Dermis blood vessel endothelial cell (primary cell): Measurements from ENCODE around the gene ZC3H13. TPM values are rescaled to one million over a fixed set of nuclear protein-coding genes. Genes with fewer than 3 reads are reported as not detected.

ENCODE experiments used
- DNase-seq: peaks from one replicate; pipeline ENCODE4 v3.0.0; 2010
- total RNA-seq: library from RNA; depleted of rRNA; stranded (reverse); fragments of >200 nt; gene quantifications from 2 replicates; pipeline ENCODE4 v1.2.3, GENCODE V29; 2014

The ZC3H13 gene
- total RNA-seq, 1 donor from 2014 or later: 14.1 TPM

DNA sequence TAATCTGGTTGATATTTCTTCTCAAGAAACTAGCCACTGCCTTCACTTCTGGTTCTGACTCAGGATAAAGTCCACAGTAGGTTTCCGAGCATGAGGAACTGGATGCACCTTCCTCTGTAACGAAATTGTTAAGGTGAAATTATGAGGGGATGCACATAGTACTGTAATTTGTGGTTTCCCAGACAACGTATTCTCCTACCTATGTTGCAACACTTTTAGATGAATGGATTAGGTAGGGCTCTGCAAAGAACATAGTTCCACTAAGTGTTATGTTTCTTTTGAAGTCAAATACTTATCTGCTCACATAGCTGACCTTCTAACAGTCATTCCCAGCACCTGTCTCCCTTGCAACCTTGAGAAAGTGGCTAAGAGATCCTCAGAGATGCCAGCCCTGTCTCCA, 5.7 kb upstream of the ZC3H13 start:
- DNase-seq: no peak

DNA sequence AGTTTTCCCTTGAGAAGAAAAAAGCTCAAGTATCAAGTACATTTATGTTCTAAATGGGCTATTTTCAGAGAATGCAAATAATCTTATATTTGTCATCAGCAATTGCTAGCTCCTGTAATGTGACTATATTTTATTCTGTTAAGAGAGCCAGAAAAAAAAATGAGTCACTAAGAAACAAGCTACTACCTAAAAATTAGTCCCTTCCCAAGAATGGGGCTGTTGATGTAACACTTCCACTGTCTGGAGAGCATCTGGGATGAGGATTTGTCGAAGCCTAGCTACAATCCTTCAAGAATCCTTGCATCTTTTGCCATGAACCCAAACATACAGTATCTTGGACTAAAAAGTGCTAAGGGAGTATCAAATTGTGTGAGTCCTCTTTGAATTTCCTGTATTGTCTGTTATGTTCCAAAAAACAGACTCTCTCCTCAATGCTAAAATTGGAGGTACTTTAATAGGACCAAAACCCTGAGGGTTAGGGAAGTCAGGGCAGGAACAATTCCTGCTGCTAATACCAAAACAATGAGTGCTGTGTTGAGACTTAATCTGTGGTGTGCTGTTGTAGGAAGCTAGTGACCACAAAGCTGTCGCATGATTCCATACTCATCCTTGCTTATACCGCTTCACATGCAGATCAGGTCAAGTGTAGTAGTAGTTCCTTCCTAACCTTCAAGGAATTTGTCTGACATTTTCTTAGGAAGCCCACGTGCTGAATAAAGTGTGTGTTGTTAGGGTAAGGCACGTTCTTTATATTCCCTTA, 4.9 kb upstream of the ZC3H13 start:
- no peak for DNase-seq

DNA sequence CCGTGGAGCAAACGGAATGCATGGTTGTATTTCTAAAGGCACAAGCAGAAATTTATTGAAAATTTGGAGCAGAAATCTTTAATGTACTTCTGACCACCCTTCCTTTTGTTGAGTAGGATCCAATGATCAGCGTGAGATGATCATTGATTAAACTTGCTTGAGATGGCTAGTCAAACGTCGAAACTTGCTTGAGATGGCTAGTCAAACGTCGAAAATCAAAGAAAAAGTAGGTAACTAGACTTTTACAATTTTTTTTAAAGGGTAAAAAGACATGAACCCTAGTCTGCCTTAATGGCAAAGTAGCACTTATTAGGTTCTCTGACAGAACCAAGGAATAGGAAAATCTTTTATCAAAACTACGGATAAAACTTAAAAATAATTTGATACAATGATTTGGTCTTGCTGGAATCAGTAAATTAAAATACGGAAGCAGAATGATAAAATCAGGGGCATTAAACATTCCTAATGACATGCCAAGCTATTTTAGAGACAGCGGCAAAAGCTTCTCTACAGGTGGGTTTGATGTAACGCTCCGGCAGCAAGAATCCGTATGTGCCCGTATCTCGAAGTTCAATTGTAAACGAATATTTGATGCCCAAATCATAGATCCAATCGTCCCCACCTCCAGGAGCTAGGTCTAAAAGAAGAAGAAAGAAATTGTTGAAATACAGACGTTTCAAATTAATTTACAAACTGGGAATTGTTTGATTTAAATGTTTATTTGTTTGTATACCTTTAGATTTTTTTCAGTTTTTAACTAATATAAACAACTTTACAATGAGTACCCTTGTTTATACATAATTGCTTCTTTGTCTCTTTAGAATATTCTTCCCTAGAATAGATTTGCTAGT, 841 bp upstream of the ZC3H13 start:
- DNase-seq: peak; percentile 2

DNA sequence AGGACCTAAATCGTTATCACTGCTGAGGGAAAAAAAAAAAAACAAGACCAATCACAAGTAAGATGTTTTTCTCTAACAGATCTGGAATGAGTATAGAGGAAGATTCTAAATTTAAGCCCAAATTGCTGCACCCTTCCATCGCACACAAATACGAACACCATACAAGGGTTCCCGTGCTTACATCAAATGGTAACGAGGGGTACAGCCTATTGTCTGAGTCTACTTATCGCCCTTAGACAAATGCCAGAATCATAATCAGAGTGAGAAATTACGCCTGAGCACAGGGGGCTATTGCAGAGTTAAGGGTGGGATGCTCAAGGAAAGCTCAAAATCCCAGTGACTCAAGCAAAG, 603 bp downstream of the ZC3H13 start:
- no peak for DNase-seq

DNA sequence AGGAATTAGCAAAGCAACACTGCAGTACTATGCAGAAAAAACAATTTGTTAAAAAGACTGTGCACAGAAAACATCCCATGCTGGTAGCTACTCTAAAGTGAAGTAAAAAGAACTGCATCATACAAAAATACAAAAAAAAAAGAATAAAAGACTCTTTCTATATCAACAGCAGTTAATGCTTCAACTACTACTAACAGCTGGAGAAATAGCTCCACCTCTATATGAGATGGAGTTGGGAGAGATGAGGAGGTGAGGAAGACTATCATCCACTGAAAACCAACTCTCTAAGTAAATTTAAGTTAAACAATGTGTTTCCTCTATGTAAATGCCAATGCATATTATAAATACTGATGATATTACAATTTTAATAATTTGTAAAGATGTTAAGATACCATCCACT, 1.8 kb downstream of the ZC3H13 start:
- no peak for DNase-seq

DNA sequence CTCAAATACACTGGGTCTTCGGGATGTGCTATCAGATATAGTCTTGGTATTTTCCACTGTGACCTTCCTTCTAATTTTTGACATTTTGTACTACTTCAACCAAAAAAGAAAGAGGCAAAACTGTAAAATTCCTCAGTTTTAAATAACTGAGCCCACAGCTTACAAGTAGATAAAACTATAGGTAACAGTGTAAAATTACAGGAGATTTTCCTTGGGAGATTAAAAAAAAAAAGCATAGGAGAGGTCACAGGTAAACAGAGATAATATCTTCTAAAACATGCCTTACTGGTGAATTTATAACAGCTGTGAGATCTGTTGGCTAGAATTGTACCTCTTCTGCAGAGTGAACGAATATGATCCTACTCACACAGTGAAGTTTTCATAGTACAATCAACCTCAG, 7.1 kb downstream of the ZC3H13 start:
- no peak for DNase-seq

DNA sequence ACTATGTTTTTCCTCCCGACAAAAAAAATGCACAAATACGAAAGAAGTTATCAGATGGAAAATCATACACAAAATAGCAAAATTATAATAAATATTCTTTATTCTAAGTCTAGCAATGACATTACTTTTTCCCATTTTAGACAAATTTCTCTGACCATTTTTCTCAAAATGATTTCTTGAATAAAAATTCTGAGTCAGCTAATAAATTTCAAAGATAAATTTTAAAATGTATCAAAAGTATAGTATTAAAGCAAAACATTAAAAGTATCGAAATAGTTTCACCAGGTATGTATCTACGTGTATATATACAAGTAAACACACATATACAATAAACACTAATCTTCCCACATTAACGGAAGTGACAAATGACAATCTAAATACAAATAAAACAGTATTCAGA, 8.9 kb downstream of the ZC3H13 start:
- DNase-seq: no peak

DNA sequence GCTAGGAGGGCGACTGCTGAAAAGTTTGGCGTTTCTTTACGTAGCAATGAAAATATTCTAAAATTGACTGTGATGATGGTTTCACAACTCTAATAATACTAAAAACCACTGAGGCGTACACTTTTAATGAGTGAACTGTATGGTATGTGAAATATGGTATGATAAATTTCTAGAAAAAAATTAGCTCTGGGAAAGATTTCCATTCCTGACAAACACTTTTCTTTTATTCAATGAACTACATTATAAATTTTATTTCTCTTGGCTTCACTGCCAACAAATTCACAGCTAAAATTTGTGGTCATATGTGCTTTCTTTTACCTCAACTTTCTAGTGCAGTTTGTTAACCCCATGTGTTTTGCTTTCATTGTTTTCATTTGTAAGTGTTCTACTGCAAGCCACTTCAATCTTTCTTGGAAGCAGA, 11.1 kb downstream of the ZC3H13 start:
- DNase-seq: no peak

DNA sequence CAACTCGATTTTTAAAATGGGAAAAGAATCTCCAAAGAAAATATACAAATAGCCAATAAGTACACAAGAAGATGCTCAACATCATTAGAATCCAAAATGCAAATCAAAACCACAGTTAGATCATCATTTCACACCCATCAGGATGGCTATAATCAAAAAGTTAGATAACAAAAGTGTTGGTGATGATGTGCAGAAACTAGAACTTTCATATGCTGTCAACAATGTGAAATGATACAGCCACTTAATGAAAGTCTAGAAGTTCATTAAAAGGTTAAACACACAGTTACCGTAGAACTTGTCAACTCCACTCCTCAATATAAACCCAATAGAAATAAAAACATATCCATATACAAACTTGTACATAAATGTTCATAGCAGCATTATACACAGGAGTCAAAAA, 11.8 kb downstream of the ZC3H13 start:
- no peak for DNase-seq

DNA sequence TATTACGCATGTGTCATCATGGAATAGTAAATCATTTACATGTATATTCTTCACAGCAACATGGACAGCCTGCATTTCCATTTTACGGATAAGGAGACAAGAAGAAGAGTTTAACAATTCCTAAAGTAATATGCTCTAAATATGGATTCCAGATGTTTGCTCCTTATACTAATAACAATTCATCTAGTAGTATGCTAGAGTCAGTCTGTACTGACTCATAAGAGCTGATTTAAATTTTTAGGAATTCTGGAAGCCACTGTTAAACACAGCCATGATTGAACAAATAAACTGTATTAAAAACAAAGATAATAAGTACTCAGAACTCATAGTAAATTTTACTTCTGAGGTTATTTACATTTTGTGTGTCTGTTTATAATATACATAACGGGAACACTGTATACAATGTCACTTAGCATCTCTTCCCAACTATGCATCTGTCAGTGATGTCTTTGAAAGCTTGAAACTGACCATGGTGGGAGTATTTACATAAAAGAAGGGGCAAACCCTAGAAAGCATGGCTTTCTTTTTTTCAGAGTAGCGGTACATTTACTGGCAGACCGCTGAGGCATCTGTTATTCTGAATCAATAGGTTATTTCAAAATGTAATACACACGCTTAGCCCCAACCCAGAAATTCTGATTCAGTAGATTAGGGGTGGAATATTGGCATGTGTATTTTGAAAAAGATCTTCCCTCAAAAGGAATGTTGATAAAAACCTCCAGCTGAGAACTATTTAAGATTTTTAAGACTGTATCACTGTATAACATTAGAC, 12.9 kb downstream of the ZC3H13 start:
- DNase-seq: no peak

DNA sequence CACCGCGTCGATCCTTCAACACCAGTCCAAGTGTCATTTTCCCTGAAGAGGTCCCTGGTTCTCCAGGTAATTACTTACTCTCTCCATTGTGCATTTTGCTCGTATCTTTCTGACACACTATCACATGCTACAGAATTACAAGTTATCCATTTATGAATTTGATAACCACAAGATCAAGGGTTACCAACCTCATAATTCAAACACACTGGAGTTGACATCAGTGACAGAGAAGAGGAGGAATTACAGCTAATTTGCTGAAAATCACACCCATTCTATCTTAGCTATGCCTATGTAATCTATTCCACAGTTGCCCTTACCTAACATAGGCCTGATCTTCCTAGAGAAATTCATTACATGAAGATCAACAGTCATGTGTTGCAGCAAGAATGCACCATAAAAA, 14.2 kb downstream of the ZC3H13 start:
- DNase-seq: no peak

DNA sequence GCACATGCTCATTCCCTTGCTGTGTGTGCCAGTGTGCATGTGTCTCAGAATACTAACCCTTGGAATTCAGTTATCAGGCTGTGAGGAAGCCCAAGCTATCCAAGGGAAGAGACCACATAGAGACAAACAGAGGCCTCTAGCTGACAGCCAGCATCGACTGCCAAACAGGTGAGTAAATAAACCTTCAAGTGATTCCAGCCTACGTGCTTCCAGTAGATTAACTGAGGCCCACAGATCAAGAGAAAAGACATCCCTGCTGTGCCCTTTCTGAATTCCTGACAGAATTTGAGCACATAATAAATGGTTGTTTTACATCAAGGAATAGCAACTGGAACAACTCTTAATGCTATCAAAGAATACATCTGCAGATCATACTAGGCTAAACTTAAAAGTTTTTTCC, 17.5 kb downstream of the ZC3H13 start:
- DNase-seq: no peak

DNA sequence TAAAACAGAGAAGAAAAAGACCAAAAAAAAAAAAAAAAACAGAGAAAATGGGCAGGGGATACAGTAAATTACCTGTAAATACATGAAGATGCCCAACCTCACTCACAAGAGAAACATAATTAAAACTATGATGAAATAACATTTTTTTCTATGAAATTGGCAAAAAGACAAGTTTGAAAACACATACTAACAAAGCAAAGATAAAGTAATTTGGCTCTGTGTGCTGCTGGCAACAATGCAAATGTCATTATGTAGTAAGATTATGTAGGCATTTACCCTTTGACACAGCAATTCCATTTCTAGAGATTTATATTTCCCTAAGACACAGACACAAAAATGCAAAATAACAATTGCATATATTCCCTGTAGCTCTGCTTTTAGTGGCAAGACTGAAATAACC, 20.2 kb downstream of the ZC3H13 start:
- DNase-seq: no peak

DNA sequence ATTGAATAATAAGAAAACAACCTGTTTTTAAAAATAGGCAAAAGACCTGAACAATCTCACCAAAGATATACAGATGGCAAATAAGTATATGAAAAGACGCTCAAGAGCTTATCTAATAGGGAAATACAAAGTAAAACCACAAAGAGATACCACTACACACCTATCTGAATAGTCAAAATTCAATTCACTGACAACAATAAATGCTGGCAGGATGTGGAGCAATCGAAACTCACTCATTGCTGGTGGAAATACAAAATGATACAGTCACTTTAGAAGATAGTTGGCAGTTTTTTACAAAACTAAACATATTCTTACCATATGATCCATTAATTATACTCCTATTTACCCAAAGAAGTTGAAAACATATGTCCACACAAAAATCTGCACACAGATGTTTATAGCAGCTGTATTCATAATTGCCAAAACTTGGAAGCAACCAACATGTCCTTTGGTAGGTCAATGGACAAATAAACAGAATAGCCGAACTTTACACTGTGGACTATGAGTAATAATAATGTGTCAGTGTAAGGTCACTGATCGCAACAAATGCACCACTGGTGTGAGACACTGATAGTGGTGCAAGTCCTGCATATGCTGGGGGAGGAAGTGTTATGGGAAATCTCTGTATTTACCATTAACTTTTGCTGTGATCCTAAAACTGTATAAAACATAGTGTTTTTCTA, 20.8 kb downstream of the ZC3H13 start:
- no peak for DNase-seq

DNA sequence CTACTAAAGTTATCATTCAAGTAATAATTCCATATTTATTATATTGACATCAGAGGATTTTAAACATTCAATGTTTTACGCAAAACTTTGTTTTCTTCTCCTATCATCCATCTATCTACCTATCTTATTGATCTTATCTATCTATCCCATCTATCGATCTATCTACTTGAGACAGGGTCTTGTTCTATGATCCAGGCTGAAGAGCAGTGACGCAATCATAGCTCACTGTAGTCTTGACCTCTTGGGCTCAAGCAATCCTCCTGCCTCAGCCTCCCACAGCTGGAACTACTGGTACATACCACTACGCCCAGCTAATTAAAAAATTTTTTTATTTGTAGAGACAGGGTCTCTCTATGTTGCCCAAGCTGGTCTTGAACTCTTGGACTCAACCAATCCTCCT, 27.4 kb downstream of the ZC3H13 start:
- no peak for DNase-seq

DNA sequence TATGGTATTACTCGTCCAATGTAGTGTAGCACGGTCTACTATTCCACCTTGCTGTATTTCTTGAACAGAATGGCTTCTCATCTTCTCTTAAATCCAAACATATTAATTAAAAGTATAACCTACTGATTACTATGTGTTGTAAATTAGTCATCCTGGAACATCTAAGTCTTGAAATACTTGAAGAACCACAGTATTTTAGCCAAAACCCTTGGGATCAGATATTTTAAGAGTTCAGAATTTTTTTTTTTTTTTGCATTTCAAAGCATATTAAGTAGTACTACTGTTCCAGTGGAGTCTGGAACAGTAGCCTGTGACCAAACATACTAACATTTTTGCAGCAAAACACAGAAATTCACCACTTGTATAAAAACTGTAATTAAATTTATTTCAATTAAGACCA, 30.1 kb downstream of the ZC3H13 start:
- no peak for DNase-seq

DNA sequence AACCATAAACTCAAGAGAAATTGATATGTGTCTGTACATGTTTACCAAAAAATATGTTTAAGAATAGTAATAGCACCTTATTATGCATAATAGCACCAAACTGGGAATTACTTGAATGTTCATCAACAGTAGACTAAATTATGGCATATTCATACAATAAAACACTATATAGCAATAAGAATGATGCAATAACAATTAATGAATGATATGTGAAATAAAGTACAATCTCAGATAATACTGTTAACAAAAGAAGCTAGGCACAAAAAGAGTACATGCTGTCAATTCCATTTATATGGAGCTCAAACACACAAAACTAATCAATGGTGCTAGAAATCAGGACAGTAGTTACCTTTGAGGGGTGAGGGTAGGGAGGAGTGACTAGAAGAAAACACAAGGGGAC, 36.3 kb downstream of the ZC3H13 start:
- DNase-seq: no peak

DNA sequence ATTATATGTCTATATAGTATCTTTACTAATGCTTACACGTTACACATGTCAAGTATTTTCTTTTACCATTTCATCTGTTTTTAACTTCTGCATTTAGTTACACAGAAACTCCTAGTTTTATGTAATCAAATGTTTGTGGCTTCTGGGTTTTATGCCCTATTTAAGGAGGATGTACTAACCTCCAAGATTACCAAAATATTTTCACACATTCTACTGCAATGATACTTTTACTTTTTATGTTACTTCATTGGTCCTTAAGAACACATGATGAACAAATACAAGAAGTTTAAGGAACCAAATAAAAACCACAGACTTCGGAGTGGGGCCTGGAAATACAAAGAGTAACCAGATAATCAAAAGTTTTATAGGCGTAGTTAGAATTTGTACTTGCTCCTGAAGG, 37.2 kb downstream of the ZC3H13 start:
- DNase-seq: no peak

DNA sequence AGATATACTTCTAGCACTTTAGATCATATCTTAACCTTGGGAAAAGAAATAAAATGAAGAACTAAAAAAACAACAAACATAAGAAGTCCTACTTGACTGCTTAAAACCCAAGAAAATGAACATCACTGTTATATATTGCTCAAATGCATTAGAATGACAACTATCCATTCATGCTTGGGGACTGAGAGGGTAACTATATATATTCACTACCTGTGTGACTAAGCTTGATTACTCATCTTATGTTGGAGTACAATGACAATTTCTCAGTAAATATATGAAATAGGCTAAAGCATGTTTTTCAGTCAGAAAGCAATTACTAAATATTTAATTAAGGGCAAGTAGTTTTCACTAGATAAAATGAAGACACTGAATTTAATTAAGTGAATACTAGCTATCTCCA, 40.1 kb downstream of the ZC3H13 start:
- no peak for DNase-seq

DNA sequence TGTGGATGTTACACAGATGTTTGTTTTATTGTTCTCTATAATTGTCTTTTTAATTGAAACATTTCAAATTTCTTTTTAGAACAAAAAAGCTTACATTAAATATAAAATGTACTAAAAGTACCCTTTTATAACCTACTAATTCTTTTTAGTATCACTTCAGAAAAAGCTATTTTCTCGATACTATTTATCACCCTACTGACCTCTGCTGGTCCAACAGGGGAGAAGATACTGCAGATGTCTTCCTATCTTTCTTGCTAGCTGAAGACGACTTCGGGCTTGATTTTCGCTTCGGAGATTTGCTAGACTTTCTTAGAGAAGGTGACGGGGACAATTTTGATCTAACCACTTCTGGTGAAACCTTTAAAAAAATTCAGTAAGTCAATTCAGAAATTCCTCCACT, 42.4 kb downstream of the ZC3H13 start:
- peak; percentile 22 for DNase-seq

DNA sequence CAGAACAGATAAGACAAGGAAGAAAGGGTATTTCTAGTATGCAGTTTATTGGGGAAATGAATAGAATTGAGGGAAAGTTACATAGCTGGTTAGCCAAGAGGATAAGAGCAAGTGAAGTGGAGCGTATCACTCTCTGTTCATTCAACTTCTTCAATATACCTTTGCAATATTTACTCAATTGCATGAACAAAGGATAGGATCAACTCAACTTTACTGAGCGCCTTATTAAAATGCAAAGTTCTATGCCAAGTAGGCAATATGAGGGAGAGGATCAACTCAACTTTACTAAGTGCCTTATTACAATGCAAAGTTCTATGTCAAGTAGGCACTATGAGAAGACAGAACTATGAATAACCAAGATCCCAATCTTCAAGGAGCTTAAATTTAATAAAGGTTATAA, 43.9 kb downstream of the ZC3H13 start:
- DNase-seq: no peak

DNA sequence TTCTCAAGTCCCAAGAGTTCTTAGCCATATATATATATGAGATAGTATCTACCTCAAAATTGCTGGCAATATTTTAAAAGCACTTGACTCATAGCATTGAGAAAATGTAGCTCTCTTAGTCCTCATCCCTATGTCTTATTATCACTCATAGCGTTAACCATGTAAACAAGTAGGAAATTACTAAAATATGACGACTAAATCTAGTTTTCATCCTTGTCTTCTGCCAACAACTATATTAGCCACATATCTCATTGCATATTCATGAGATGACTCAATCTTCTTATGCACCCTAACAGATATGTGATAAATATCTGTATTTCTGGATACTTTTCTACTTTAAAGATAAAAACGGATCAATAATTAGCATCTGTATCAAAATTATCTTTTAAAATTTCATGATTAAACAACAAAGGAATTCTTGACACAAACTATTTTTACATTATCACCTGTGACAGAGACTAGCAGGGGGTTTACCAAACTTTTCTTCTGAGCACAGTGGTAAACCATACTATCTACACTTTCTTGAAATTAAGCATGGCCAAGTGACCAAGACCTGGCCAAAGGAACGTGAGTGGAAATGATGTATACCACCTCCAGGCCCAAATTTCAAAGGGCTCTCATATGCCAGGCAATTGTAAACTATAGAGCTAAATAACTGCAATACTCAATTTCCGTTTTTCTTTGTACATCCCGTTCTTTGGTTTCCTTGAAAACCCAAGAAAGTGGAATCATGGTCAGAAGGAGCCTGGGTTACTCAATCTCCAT, 45.7 kb downstream of the ZC3H13 start:
- no peak for DNase-seq
